ENCODE data around the gene ZDHHC18. TPM values are rescaled to one million over a fixed set of nuclear protein-coding genes. Genes with fewer than 3 reads are reported as not detected.
A peak's percentile ranks its signal among the peaks of the same experiment; 100 is the strongest.

ZDHHC18 gene
- total RNA-seq, 1 donor from 2014 or later = 11.8 TPM

DNA sequence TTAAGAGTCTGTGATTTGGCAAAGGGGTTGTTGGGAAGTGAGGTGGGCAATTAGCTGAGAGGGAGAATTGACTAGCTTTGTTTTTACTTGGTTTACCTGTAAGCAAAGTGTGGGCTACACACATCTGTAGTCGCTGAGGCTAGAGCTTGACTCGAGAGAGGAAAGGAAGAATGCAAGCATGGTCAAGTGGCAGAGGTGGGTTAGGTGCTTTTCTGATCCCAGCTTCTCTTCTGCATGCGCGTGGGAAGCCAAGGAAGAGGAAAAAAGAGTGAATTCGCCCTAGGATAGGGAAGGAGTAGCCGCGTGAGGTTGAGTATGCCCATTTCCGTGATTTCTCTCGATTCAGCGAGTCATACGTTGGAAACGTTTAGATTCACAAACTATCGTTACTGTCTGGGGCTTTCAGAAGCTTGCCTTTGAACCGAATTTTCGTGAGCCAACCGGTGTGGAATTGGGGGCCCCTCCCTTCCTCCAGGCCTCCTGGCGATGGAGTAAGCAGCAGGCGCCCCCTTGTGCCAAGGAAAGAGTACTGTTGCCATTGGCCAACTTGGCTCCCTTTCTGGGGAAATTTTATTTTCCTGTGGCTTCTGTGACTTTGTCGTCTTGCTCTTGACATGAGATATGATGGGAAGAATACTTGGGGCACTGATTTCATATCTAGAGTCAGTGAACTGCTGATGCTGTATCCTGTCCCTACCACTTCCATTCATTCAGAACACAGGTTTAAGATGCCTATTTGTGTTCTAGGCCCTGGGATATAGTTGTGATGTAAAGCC, 37.5 kb upstream of the ZDHHC18 start:
- Histone ChIP-seq H3K4me1 (peaks cover 80% of the 10 kb centered on the region), H3K36me3 (peaks cover 5% of the 10 kb centered on the region), H3K27me3 (ENCODE audit: low read depth) (no peaks in the 10 kb centered on the region), H3K4me3 (peak overlapping the region; percentile 86), H3K27ac (replicated peaks) (peak overlapping the region; percentile 97), H3K9me3 (replicated peaks) (no peaks in the 10 kb centered on the region)
- TF ChIP-seq CTCF (IDR thresholded peaks at IDR 0.05; ENCODE audit: borderline replicate concordance) = peak; percentile 96
- DNase-seq = peak; percentile 85
- intact Hi-C loops (cut with micrococcal nuclease) = loop anchor here (2.0 to 5.0 kb wide), 2 partner anchors 92 to 186 kb away; partner anchors contain the start of gene ARID1A

DNA sequence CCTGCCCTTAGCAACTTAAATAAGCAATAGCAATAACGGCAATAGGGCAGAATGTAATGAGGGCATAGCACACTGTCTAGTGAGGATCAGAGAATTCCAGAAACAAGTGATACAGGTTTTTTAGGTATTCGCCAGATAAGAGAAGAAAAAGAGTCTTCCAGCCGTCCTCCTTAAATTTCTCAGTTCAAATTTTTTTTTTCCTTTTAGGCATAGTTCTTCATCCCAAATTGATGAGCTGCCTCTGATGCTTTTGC, 36.9 kb upstream of the ZDHHC18 start:
- no peaks in the 10 kb centered on the region for H3K9me3 ChIP-seq (replicated peaks)
- no peak for DNase-seq
- peak overlapping the region; percentile 97 for H3K27ac ChIP-seq (replicated peaks)
- TF ChIP-seq CTCF (IDR thresholded peaks at IDR 0.05; ENCODE audit: borderline replicate concordance) = no peak
- peak overlapping the region; percentile 86 for H3K4me3 ChIP-seq
- H3K36me3 ChIP-seq = peaks cover 10% of the 10 kb centered on the region
- peaks cover 74% of the 10 kb centered on the region for H3K4me1 ChIP-seq
- H3K27me3 ChIP-seq (ENCODE audit: low read depth) = no peaks in the 10 kb centered on the region
- intact Hi-C loops (cut with micrococcal nuclease) = loop anchor here (2.0 to 5.0 kb wide), 2 partner anchors 92 to 187 kb away; partner anchors contain the start of gene ARID1A

DNA sequence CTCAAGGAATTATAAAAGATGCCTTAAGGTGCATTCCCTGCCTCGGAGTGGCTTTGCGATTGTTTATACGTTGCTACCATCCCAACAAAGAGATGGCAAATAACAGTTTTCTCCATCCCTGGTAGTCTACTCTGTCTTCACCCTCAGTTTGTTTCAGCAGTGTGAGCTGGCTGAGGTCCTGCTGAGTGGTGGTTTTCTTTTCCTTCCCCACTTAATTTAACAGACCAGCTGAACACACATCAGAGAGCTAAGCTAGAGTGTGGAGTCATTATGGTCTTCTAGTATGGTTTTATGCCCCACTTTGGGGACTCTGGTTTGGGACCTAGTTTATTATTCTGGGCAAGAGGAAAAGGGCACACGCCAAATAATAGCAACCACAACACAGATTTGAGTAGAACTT, 36.6 kb upstream of the ZDHHC18 start:
- H3K27ac ChIP-seq (replicated peaks) = peak overlapping the region; percentile 97
- no peak for DNase-seq
- H3K36me3 ChIP-seq = peaks cover 14% of the 10 kb centered on the region
- intact Hi-C loops (cut with micrococcal nuclease) = loop anchor here (2.0 to 5.0 kb wide), 2 partner anchors 93 to 187 kb away; partner anchors contain the start of gene ARID1A
- no peak for TF ChIP-seq CTCF (IDR thresholded peaks at IDR 0.05; ENCODE audit: borderline replicate concordance)
- peaks cover 71% of the 10 kb centered on the region for H3K4me1 ChIP-seq
- no peak overlapping the region for H3K4me3 ChIP-seq
- H3K9me3 ChIP-seq (replicated peaks) = no peaks in the 10 kb centered on the region
- H3K27me3 ChIP-seq (ENCODE audit: low read depth) = no peaks in the 10 kb centered on the region

DNA sequence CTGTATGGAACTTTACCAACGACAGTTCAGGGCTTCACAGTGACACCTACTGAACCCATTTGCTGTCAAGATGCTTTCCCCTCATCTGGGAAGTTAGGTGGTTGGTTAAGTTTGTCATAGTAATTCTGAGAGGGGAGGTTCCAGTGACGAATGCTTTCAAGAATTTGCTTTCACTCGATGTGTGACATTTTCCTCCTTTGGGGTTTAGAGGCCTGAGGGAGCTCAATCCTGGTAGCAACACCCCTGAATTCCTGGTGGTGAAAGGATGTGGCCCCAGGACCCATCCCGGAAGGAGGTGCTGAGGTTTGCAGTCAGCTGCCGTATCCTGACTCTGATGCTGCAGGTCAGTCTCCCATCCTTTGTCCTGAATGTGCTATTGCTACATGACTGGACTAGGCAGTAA, 35.9 kb upstream of the ZDHHC18 start:
- peaks cover 19% of the 10 kb centered on the region for H3K36me3 ChIP-seq
- DNase-seq = no peak
- no peak for TF ChIP-seq CTCF (IDR thresholded peaks at IDR 0.05; ENCODE audit: borderline replicate concordance)
- no peak overlapping the region for H3K4me3 ChIP-seq
- no peaks in the 10 kb centered on the region for H3K27me3 ChIP-seq (ENCODE audit: low read depth)
- intact Hi-C loops (cut with micrococcal nuclease) = no loop called here
- H3K4me1 ChIP-seq = peaks cover 64% of the 10 kb centered on the region
- H3K9me3 ChIP-seq (replicated peaks) = no peaks in the 10 kb centered on the region
- peak overlapping the region; percentile 97 for H3K27ac ChIP-seq (replicated peaks)

GRCh38 chr1:26791148-26791547, 35.3 kb upstream of the ZDHHC18 start:
- Histone ChIP-seq H3K27ac (replicated peaks) (peak overlapping the region; percentile 97), H3K4me1 (peaks cover 60% of the 10 kb centered on the region), H3K4me3 (peak overlapping the region; percentile 16), H3K9me3 (replicated peaks) (no peaks in the 10 kb centered on the region), H3K36me3 (peaks cover 19% of the 10 kb centered on the region), H3K27me3 (ENCODE audit: low read depth) (no peaks in the 10 kb centered on the region)
- TF ChIP-seq CTCF (IDR thresholded peaks at IDR 0.05; ENCODE audit: borderline replicate concordance) = no peak
- no peak for DNase-seq
- intact Hi-C loops (cut with micrococcal nuclease) = no loop called here
